ENCODE results near the gene GRIP2.

The GRIP2 gene

DNA sequence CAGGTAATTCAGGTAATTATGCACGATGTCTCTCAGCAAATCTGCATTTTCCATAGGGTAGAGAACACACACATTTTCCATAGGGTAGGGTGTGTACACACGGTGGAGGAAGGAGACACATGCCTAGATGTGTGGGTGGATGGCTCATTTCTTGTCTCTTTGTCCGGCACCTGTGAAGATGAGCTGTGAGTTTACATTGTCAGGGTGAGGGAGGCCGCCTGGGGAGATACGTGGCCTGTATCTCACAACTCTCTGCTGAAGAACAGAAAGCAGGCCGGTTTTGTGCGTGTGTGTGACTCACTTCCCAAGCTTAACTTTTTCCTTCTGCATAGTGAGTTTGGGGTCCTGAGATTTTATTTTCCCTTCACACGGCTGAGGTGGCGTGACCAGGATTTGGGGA lies 77.4 kb downstream of the GRIP2 start:
- H3K36me3 ChIP-seq (ENCODE audit: low read length), result no peaks in the 10 kb centered on the region
- H4K20me1 ChIP-seq (ENCODE audit: low read depth, low read length), result no peaks in the 10 kb centered on the region
- H3K9me3 ChIP-seq (ENCODE audit: insufficient read depth, low read length), result no peaks in the 10 kb centered on the region
- no peaks in the 10 kb centered on the region for H3F3A ChIP-seq (ENCODE audit: insufficient read depth)
- H2AFZ ChIP-seq (ENCODE audit: low read depth, low read length, severe bottlenecking), result no peak overlapping the region
- TF ChIP-seq, protein P1, sequence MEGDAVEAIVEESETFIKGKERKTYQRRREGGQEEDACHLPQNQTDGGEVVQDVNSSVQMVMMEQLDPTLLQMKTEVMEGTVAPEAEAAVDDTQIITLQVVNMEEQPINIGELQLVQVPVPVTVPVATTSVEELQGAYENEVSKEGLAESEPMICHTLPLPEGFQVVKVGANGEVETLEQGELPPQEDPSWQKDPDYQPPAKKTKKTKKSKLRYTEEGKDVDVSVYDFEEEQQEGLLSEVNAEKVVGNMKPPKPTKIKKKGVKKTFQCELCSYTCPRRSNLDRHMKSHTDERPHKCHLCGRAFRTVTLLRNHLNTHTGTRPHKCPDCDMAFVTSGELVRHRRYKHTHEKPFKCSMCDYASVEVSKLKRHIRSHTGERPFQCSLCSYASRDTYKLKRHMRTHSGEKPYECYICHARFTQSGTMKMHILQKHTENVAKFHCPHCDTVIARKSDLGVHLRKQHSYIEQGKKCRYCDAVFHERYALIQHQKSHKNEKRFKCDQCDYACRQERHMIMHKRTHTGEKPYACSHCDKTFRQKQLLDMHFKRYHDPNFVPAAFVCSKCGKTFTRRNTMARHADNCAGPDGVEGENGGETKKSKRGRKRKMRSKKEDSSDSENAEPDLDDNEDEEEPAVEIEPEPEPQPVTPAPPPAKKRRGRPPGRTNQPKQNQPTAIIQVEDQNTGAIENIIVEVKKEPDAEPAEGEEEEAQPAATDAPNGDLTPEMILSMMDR (IDR thresholded peaks at IDR 0.05; ENCODE audit: insufficient read depth, low read length, poor library complexity, severe bottlenecking), result no peak
- TF ChIP-seq EZH2phosphoT487 (conservative IDR thresholded peaks at IDR 0.05; ENCODE audit: low read length), result no peak
- no peak overlapping the region for H3K9ac ChIP-seq (ENCODE audit: low read length)
- no peak overlapping the region for H3K27ac ChIP-seq (ENCODE audit: low read depth, low read length)
- no peak overlapping the region for H3K4me3 ChIP-seq (ENCODE audit: insufficient read depth, low read length, poor library complexity, severe bottlenecking)
- H3K4me2 ChIP-seq (ENCODE audit: low read depth, low read length, poor library complexity, severe bottlenecking), result no peak overlapping the region
- no peaks in the 10 kb centered on the region for H3K79me2 ChIP-seq (ENCODE audit: insufficient read depth, low read length)
- H3K9me2 ChIP-seq (replicated peaks; ENCODE audit: insufficient read depth, low read length), result no peaks in the 10 kb centered on the region
- H3K27me3 ChIP-seq (ENCODE audit: low read length), result no peaks in the 10 kb centered on the region

DNA sequence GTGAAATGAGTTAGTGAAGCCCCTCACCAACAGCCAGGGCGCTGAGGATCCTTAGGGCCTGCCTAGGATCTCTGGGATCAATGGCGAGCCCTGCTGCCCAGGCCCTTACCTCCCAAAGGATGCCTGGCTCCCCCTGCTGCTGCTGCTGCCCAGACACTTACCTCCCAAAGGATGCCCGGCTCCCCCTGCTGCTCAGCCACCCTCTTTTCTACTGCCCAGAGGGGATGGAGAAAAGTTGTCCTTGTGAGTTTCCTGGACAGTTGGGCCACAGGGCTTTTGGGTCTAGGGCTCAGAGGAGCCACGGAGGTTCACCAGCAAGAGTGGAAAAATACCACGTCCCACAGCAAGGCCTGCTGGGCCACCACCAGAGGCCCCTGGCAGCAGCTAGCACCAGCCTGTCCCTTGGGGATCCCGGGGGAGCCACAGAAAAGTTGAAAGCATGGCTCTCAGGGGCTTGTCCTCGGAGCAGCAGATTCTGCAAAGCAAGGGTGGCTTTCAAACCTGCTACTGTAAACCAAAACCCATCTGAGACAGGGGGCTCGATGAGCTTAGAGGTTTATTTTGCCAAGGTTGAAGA lies 78.3 kb downstream of the GRIP2 start:
- Histone ChIP-seq H3K27me3 (ENCODE audit: low read length) (no peaks in the 10 kb centered on the region), H3K4me2 (ENCODE audit: low read depth, low read length, poor library complexity, severe bottlenecking) (no peak overlapping the region), H3K79me2 (ENCODE audit: insufficient read depth, low read length) (no peaks in the 10 kb centered on the region), H3K9me2 (replicated peaks; ENCODE audit: insufficient read depth, low read length) (no peaks in the 10 kb centered on the region), H3F3A (ENCODE audit: insufficient read depth) (no peaks in the 10 kb centered on the region), H3K9me3 (ENCODE audit: insufficient read depth, low read length) (no peaks in the 10 kb centered on the region), H3K36me3 (ENCODE audit: low read length) (no peaks in the 10 kb centered on the region), H3K9ac (ENCODE audit: low read length) (no peak overlapping the region), H4K20me1 (ENCODE audit: low read depth, low read length) (no peaks in the 10 kb centered on the region), H2AFZ (ENCODE audit: low read depth, low read length, severe bottlenecking) (no peak overlapping the region), H3K4me3 (ENCODE audit: insufficient read depth, low read length, poor library complexity, severe bottlenecking) (no peak overlapping the region), H3K27ac (ENCODE audit: low read depth, low read length) (no peak overlapping the region)
- TF ChIP-seq EZH2phosphoT487 (conservative IDR thresholded peaks at IDR 0.05; ENCODE audit: low read length), result no peak
- TF ChIP-seq, protein P1 (IDR thresholded peaks at IDR 0.05; ENCODE audit: insufficient read depth, low read length, poor library complexity, severe bottlenecking), result peak; percentile 43

DNA sequence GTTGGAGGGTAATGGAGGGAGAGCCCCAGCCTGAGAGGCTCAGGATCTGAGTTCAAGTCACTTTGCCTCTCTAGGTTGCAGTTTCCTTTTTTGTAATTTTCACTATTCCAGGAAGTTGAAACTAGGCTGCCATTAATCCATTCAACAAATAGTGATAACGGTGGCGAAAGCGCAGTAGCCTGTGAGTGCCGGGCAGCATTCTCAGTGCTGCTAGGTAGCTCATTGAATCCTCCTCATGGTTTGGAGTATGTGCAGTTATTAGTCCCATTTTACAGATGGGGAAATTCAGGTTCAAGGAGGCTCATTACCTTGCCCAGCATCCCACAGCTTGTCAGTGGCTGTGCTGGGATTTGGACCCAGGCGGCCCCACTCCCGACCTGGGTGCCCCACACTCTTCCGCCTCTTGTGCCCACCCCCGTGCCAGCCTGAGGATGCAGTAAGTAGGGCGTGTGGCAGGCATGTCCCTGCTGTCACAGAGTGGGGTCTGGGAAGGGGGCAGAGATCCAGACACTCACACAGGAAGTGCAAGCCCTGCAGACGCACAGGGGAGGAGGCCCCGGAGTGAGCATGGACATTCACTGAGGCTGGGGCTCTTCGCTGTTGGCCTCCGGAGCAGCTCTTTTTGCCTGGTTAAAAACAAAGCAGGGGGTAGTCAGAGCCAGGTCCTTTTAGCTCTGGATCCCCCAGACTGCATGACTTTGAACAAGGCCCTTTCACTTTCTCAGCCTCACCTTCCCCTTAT lies 79.0 kb downstream of the GRIP2 start:
- H3K79me2 ChIP-seq (ENCODE audit: insufficient read depth, low read length), result no peaks in the 10 kb centered on the region
- H3K4me2 ChIP-seq (ENCODE audit: low read depth, low read length, poor library complexity, severe bottlenecking), result no peak overlapping the region
- H3K36me3 ChIP-seq (ENCODE audit: low read length), result no peaks in the 10 kb centered on the region
- H3K9me3 ChIP-seq (ENCODE audit: insufficient read depth, low read length), result no peaks in the 10 kb centered on the region
- no peak overlapping the region for H3K9ac ChIP-seq (ENCODE audit: low read length)
- H2AFZ ChIP-seq (ENCODE audit: low read depth, low read length, severe bottlenecking), result no peak overlapping the region
- H3F3A ChIP-seq (ENCODE audit: insufficient read depth), result no peaks in the 10 kb centered on the region
- H3K27ac ChIP-seq (ENCODE audit: low read depth, low read length), result no peak overlapping the region
- no peak for TF ChIP-seq EZH2phosphoT487 (conservative IDR thresholded peaks at IDR 0.05; ENCODE audit: low read length)
- TF ChIP-seq, protein P1 (IDR thresholded peaks at IDR 0.05; ENCODE audit: insufficient read depth, low read length, poor library complexity, severe bottlenecking), result no peak
- no peaks in the 10 kb centered on the region for H4K20me1 ChIP-seq (ENCODE audit: low read depth, low read length)
- H3K27me3 ChIP-seq (ENCODE audit: low read length), result no peaks in the 10 kb centered on the region
- no peaks in the 10 kb centered on the region for H3K9me2 ChIP-seq (replicated peaks; ENCODE audit: insufficient read depth, low read length)
- no peak overlapping the region for H3K4me3 ChIP-seq (ENCODE audit: insufficient read depth, low read length, poor library complexity, severe bottlenecking)

Measured in SU-DHL-6 (cell line).